Muscle of back (tissue), 11 donors: ENCODE results near the gene HRH4. TPM values are rescaled to one million over a fixed set of nuclear protein-coding genes. Genes with fewer than 3 reads are reported as not detected.

Source experiments
- DNase-seq, 3 donors: peaks; one replicate each; pipeline versions ENCODE4 v3.0.0 to v3.0.0-alpha.2; 2013
- polyA plus RNA-seq, 10 donors: library from polyadenylated mRNA; unstranded; fragments of 120-200 nt; gene quantifications; one replicate each; pipeline ENCODE4 v1.2.1, GENCODE V29; 2013; ENCODE audit not compliant: insufficient read length in 10 of 10

HRH4 gene
- polyA plus RNA-seq, 10 donors = 0.04 to 0.19 (median 0.12) TPM; not detected in 4

- peak in 1 of 3 donors; percentile 1 for DNase-seq
Observed at GRCh38 chr18:24462838-24463775, 2.7 kb downstream of the HRH4 start.

- no peak for DNase-seq
Observed at GRCh38 chr18:24465486-24465885, 5.0 kb downstream of the HRH4 start.

GRCh38 chr18:24466771-24467170 lies 6.3 kb downstream of the HRH4 start:
- no peak for DNase-seq

GRCh38 chr18:24470022-24470618 lies 9.7 kb downstream of the HRH4 start:
- DNase-seq = no peak

- DNase-seq = no peak
Observed at GRCh38 chr18:24470805-24471204, 10.4 kb downstream of the HRH4 start.

- DNase-seq = no peak
Observed at GRCh38 chr18:24472591-24472990, 12.2 kb downstream of the HRH4 start.

- DNase-seq = no peak
Observed at GRCh38 chr18:24474406-24474805, 14.0 kb downstream of the HRH4 start.

- DNase-seq = no peak
Observed at GRCh38 chr18:24475926-24476589, 15.6 kb downstream of the HRH4 start.

GRCh38 chr18:24479371-24479770 lies 18.9 kb downstream of the HRH4 start:
- no peak for DNase-seq

GRCh38 chr18:24482821-24483220 lies 22.4 kb downstream of the HRH4 start:
- DNase-seq = no peak

- DNase-seq = no peak
Observed at GRCh38 chr18:24485681-24486080, 25.2 kb downstream of the HRH4 start.

- no peak for DNase-seq
Observed at GRCh38 chr18:24486684-24487083, 26.2 kb downstream of the HRH4 start.

GRCh38 chr18:24488824-24489493 lies 28.5 kb downstream of the HRH4 start:
- peak; percentile 38 to 75 (median 53) for DNase-seq

- no peak for DNase-seq
Observed at GRCh38 chr18:24490539-24490938, 30.1 kb downstream of the HRH4 start.

- DNase-seq = no peak
Observed at GRCh38 chr18:24491927-24492834, 31.7 kb downstream of the HRH4 start.

- no peak for DNase-seq
Observed at GRCh38 chr18:24494586-24494985, 34.1 kb downstream of the HRH4 start.

- peak; percentile 56 to 78 (median 75) for DNase-seq
Observed at GRCh38 chr18:24497031-24497754, 36.8 kb downstream of the HRH4 start.

GRCh38 chr18:24499814-24500213 lies 39.4 kb downstream of the HRH4 start:
- DNase-seq = peak; percentile 68 to 82 (median 78)

GRCh38 chr18:24500217-24500616 lies 39.8 kb downstream of the HRH4 start:
- peak in 1 of 3 donors; percentile 8 for DNase-seq

GRCh38 chr18:24500766-24501165 lies 40.3 kb downstream of the HRH4 start:
- DNase-seq = no peak
